GM18951 (cell line): ENCODE results near the gene MS4A3.
"Not testable (repeated sequence)": the region's sequence is repeated elsewhere in the genome, so short reads cannot be mapped to it uniquely, and the experiment has no call there.

Experiments used
- POLR2A ChIP-seq: IDR thresholded peaks from 4 replicates; pipeline ENCODE4 v1.6.1; 2011; ENCODE audit warnings: mild to moderate bottlenecking; ENCODE audit not compliant: insufficient read length, insufficient read depth; ENCODE audit errors: extremely low read depth
- in situ Hi-C: fragments of 300-500 bp; cut with MboI; formaldehyde crosslinking; loops from one replicate; pipeline ENCODE4 v1.12.0; 2022; ENCODE audit warnings: low sequenced_read_pairs, mixed read lengths, inconsistent platforms; ENCODE audit not compliant: unreplicated experiment

Gene MS4A3, protein sequence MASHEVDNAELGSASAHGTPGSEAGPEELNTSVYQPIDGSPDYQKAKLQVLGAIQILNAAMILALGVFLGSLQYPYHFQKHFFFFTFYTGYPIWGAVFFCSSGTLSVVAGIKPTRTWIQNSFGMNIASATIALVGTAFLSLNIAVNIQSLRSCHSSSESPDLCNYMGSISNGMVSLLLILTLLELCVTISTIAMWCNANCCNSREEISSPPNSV

DNA sequence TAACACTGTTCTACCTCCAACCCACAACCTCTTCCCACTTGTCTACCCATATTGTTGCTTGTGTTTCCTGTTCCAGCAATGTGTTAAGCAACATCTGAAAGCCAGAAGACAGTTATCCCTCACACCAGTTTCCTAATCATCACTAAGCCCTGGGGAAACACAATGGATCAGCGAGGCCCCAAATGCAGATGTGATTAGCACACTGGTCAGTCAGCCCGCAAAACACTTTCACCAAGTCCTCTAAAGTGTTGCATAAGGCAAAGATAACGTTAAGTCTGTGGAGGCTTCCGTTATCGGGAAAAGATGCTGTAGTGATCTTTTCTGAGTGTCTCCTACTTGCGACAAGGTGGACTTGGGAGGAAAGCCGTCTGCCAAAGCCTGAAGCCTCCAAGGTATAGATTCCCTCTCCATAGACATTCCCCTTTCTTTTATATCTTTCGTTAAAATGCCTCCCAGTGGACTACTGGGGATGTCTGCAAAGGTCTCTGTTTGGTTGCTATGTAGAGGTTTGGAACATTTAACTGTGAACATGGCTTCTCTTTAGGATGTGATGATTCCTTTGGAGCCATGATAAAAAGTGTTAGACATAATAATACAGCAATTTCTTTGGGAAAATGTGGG lies at the start of gene MS4A3:
Gene MS4A3, plus strand, starts transcription at position 317 of the 621 bp plus-strand sequence. CDS start 4,496 bp downstream, outside the sequence.
- in situ Hi-C loops: no loop called here
- no peak for TF ChIP-seq POLR2A

DNA sequence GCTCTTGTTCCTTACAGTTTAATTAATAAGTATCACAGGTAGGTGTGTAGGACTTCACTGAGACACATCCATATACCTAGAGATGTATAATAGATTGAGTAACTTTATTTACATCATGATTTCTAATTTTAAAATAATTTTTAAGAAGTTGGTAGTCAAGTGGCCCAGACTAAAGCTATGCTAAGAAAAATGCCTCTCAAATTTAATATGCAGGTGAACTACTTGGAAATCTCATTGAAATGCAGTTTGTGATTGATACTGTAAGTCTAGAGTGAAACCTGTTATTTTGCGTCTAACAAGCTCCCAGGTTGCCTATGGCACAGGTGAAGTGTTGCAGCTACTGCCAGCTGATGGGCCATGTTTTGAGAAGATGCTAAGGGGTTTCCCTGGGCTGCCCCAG lies 39.6 kb upstream of the MS4A3 start, which contains the start of gene OOSP4B:
Gene OOSP4B, plus strand, starts transcription at position 301 of the 400 bp plus-strand sequence.
- no peak for TF ChIP-seq POLR2A
- in situ Hi-C loops: no loop called here

DNA sequence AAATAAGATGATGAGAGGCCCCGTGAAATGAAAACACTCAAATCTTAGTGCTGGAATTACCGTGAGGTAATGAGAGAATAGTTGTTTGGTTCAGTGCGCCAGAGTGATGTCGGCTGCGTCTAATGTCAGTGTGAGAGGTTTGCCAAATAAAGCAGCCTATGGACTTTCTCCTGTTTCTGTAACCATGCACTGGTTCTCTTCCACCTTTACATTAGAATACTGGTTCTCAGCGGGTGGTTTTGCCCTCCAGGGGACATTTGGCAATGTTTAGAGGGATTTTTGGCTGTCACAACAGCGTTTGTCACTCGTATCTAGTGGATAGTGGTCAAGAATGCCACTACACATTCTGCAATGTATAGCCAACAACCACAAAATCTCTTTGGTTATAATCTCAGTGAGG lies 38.4 kb upstream of the MS4A3 start:
- in situ Hi-C loops: no loop called here
- no peak for TF ChIP-seq POLR2A

DNA sequence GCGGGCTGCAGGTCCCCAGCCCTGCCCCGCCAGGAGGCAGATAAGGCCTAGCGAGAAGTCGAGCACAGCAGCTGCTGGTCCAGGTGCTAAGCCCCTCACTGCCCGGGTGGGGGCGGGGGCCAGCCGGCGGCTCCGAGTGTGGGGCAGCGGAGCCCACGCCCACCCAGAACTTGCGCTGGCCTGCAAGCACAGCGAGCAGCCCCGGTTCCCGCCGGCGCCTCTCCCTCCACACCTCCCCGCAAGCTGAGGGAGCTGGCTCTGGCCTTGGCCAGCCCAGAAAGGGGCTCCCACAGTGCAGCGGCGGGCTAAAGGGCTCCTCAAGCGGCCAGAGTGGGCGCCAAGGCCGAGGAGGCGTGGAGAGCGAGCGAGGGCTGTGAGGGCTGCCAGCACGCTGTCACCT lies 36.1 kb upstream of the MS4A3 start:
- in situ Hi-C loops: not testable (repeated sequence)

DNA sequence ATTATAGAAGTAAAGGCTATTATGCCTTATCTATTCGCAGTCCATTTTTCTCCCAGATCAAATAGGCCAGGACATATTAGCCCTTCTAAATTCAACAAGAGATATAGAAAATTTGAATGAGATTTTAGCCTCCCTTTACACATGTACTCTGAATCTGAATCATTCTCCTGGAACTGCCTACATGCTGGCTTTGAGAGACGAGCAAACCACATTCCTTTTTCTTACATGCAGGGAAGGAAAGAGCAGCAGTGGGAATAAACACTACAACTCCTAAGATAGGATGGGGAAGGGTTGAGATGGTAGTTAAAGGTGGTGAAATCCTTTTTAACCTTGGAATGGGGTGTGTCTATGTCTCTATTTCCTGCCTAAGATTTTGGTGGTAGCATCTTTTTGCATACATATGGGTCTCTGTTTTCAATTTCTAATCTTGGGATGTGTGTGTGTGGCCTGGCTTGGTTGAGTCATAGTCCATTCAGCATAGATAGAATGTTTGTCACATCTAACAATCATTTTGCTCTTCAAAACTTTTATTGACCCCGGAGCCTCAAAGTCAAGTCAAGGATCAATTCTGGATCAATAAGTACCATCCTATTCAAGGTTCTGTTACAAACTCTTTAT lies 27.3 kb upstream of the MS4A3 start:
- no peak for TF ChIP-seq POLR2A
- in situ Hi-C loops: no loop called here

DNA sequence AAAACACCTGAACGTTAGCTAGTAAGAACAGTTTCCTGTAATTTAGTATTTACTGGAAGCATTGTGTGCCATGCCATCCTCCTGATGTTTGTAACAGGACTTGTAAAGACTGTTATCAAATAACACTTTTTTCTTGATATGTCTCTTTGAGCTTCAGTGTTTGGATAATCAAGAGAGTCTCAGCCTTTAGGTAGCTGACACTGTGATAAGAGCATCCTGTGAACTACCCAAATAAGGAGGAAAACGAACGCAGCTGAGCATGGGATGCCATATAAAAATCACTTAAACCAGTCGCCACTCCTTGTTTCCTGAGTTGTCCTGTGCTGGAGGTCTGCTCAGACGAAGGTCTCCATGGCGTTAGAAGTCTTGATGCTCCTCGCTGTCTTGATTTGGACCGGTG lies 16.4 kb upstream of the MS4A3 start, which contains the start of gene OOSP2:
Gene OOSP2, plus strand, starts transcription at position 301 of the 400 bp plus-strand sequence. Its CDS starts 51 bp downstream, at position 352.
- in situ Hi-C loops: no loop called here

DNA sequence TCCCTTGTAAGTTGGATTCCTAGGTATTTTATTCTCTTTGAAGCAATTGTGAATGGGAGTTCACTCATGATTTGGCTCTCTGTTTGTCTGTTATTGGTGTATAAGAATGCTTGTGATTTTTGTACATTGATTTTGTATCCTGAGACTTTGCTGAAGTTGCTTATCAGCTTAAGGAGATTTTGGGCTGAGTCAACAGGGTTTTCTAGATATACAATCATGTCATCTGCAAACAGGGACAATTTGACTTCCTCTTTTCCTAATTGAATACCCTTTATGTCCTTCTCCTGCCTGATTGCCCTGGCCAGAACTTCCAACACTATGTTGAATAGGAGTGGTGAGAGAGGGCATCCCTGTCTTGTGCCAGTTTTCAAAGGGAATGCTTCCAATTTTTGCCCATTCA lies 6.0 kb upstream of the MS4A3 start:
- in situ Hi-C loops: not testable (repeated sequence)

More for the DNA sequence above, 16.4 kb upstream of the MS4A3 start, which contains the start of gene OOSP2:
- no peak for TF ChIP-seq POLR2A

DNA sequence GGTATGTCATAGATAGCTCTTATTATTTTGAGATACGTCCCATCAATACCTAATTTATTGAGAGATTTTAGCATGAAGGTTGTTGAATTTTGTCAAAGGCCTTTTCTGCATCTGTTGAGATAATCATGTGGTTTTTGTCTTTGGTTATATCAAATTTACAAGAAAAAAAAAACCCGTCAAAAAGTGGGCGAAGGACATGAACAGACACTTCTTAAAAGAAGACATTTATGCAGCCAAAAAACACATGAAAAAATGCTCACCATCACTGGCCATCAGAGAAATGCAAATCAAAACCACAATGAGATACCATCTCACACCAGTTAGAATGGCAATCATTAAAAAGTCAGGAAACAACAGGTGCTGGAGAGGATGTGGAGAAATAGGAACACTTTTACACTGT lies 5.6 kb upstream of the MS4A3 start:
- in situ Hi-C loops: not testable (repeated sequence)

DNA sequence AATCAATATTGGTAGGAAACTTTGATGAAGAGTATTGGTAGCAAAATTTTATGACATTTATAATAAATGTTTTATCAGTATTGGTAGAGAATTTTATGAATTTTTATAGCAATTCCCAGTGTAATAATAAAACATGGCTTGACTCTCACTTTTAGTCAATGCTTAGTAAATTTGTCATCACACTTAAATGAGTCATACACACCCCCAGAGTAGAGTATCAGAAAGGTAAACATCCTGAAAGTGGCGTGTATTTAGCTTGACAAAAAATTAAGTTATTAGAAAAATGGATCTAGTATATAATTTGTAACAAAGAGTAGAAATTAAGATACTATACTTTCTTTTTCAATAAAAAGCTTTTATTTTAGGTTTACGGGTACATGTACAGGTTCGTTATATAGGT lies 2.6 kb downstream of the MS4A3 start:
- in situ Hi-C loops: no loop called here
- TF ChIP-seq POLR2A: no peak

DNA sequence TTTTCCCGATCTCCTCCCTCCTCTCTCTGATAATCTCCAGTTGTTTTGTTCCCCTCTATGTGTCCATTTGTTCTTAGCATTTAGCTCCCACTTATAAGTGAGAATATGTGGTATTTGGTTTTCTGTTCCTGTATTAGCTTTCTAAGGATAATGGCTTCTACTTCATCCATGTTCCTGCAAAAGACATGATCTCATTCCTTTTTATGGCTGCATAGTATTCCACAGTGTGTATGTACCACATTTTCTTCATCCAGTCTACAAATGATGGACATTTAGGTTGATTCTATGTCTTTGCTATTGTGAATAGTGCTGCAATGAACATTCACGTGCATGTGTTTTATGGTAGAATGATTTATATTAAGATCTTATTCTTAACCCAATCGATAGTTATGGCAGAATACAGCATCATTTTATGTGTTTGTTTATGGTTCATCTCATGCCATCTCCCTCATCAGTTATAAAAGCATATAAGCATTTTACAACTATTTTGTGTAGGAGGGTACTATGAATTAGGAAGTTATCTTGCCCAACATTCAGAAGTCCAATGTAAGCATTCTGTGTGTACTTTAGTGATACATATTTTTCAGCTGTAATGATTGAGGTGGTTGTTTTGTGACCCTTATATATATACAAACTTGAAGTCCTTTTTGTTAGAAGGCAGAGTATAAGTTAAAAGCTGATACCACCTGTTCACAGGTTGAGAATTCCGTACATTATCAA lies 3.2 kb downstream of the MS4A3 start:
- in situ Hi-C loops: no loop called here

DNA sequence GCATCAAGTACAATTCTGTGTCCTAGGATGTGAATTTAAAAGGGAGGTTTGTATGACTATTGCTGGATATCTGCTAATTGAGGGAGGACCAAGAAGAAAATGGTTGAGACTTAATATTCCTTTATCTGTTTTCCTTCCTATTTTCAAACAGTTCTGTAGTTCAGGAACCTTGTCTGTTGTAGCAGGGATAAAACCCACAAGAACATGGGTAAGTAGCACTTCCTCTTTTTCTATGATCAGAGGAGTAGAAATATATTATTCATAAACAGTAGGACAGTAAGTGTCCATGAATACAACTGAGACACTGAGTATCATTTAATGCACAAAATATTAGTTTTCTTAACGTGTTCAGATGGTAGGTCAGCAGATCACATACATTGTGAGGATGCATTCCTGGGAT lies 7.6 kb downstream of the MS4A3 start:
- in situ Hi-C loops: no loop called here
- no peak for TF ChIP-seq POLR2A

More for the DNA sequence above, 3.2 kb downstream of the MS4A3 start:
- no peak for TF ChIP-seq POLR2A

DNA sequence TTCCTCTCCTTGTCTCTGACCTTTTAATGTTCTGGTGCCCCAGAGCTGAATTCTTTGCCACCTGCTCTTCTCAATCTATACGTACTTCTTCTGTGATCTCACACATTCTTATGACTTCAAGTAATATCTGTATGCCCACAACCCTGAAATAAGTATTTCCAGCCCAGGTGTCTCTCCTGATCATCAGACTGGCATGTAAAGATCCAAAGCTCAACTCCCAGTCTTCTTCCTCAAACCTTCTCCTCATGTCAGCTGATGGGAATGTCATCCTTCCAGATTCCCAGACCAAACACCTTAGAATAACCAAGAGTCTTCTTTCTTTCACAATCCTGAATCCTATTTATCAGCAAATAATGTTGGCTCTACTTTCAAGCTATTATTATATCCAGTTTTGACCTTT lies 9.3 kb downstream of the MS4A3 start:
- in situ Hi-C loops: no loop called here
- no peak for TF ChIP-seq POLR2A

DNA sequence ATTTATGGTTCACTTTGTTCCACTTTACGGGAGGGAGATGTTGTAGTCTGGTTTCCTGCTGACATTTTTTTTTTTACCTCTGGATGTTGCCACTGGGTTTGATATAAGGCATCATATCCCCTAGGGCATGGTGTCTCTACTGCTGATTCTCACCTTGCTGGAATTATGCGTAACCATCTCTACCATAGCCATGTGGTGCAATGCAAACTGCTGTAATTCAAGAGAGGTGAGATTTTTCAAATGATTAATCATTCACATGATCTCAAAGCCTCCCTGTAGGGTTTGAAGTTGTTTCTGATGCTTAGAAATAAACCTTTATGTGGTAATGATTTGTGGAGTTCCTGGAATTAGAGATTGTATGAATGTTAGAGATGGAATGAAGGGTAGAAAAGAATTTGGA lies 13.0 kb downstream of the MS4A3 start:
- no peak for TF ChIP-seq POLR2A
- in situ Hi-C loops: no loop called here

DNA sequence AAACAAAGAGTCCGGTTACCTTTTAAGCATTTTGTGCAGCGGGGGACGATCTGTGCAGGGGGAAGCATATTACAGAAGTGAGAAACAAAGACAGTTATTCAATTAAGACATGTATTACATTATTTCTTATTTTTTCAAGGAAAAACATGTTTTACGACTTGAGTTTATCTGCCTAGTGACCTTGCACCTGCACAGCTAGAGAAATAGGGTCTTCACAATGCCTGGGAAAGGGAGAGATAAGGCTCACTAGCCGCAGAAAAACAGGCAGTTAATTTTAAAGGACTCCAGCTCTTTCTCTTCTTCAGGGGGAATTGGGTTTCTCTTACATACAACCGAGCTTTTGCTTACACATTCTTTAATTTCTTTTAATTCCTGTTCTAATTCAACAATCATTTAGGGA lies 15.2 kb downstream of the MS4A3 start:
- in situ Hi-C loops: not testable (repeated sequence)
